HK-2 (cell line): ENCODE results near the gene PCK2.
"Not testable (repeated sequence)": the region's sequence is repeated elsewhere in the genome, so short reads cannot be mapped to it uniquely, and the experiment has no call there.

Experiments used
- DNase-seq: peaks from one replicate; pipeline ENCODE4 v3.0.0-alpha.2; 2018; ENCODE audit not compliant: unreplicated experiment

Gene PCK2

GRCh38 chr14:24093901-24094840 lies at the start of gene PCK2:
Gene PCK2, plus strand, starts transcription at chr14:24094311. Its CDS starts 95 bp downstream, at chr14:24094406.
- peak; percentile 97 for DNase-seq

GRCh38 chr14:24049002-24049401 lies 45.1 kb upstream of the PCK2 start:
- DNase-seq, result not testable (repeated sequence)

- not testable (repeated sequence) for DNase-seq
Observed at GRCh38 chr14:24050753-24051152, 43.4 kb upstream of the PCK2 start.

- DNase-seq, result no peak
Observed at GRCh38 chr14:24051176-24051788, 42.8 kb upstream of the PCK2 start.

- DNase-seq, result peak; percentile 62
Observed at GRCh38 chr14:24051789-24052655, 42.1 kb upstream of the PCK2 start, which contains the start of gene CARMIL3. Gene CARMIL3, plus strand, starts transcription at chr14:24052009. Its CDS starts 145 bp downstream, at chr14:24052154.

- no peak for DNase-seq
Observed at GRCh38 chr14:24052656-24053547, 41.2 kb upstream of the PCK2 start.

- no peak for DNase-seq
Observed at GRCh38 chr14:24053548-24054323, 40.4 kb upstream of the PCK2 start.

- no peak for DNase-seq
Observed at GRCh38 chr14:24054324-24054641, 39.8 kb upstream of the PCK2 start.

- DNase-seq, result no peak
Observed at GRCh38 chr14:24054646-24055045, 39.5 kb upstream of the PCK2 start.

GRCh38 chr14:24055971-24056799 lies 37.9 kb upstream of the PCK2 start:
- DNase-seq, result no peak

GRCh38 chr14:24056800-24057184 lies 37.3 kb upstream of the PCK2 start:
- no peak for DNase-seq

GRCh38 chr14:24057271-24057670 lies 36.8 kb upstream of the PCK2 start:
- no peak for DNase-seq

GRCh38 chr14:24057867-24058259 lies 36.2 kb upstream of the PCK2 start:
- no peak for DNase-seq

- DNase-seq, result peak; percentile 65
Observed at GRCh38 chr14:24058260-24058950, 35.7 kb upstream of the PCK2 start.

GRCh38 chr14:24058951-24059475 lies 35.1 kb upstream of the PCK2 start:
- DNase-seq, result no peak

GRCh38 chr14:24059841-24060388 lies 34.2 kb upstream of the PCK2 start:
- no peak for DNase-seq

- no peak for DNase-seq
Observed at GRCh38 chr14:24060443-24060842, 33.7 kb upstream of the PCK2 start.
